Panc1 (cell line): ENCODE data around the gene ZNF516.

ENCODE experiments used
- CTCF ChIP-seq: fragments of 450-650 bp; IDR thresholded peaks from 2 replicates; pipeline ENCODE4 v1.5.1; 2017; ENCODE audit warnings: mild to moderate bottlenecking
- POLR2AphosphoS5 ChIP-seq: IDR thresholded peaks from 2 replicates; pipeline ENCODE4 v1.6.1; 2012; ENCODE audit warnings: mild to moderate bottlenecking, low read depth, low read length, moderate library complexity
- SIN3A ChIP-seq: IDR thresholded peaks from 2 replicates; pipeline ENCODE4 v1.6.1; 2012; ENCODE audit warnings: low read depth, mild to moderate bottlenecking, low read length, moderate library complexity, borderline replicate concordance; ENCODE audit not compliant: insufficient read depth

- TF ChIP-seq CTCF (no peak), SIN3A (no peak), POLR2AphosphoS5 (no peak)
These were observed 121.7 kb downstream of the ZNF516 start for GRCh38 chr18:76373297-76373696.
